ENCODE data around the gene BSG.

Gene BSG

DNA sequence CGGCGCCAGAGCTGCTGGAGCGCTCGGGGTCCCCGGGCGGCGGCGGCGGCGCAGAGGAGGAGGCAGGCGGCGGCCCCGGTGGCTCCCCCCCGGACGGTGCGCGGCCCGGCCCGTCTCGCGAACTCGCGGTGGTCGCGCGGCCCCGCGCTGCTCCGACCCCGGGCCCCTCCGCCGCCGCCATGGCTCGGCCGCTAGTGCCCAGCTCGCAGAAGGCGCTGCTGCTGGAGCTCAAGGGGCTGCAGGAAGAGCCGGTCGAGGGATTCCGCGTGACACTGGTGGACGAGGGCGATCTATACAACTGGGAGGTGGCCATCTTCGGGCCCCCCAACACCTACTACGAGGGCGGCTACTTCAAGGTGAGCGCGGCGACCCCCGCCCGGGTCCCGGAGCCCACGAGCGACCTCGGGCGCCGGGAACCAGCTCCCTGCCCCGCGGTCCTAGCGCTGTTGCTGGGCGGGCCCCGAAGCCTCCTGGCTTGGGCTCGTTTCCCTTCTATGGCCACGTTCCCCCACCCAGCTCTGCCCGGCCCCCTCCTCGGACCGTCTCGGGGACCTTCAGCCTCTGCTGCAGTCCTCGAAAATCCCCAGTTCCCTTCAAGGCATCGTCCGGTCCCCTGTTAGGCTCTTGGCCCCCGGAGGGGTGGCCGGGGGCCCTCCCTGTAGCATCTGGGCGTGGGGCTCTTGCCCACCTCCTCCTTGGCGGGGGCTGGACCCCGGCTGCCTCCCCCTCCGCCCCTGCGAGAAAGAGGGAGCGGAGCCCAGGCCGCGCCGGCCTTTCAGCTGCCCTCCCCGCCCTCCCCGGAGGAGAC lies 40.4 kb upstream of the BSG start, which contains the start of gene CDC34:
Gene CDC34 (plus strand): TSS at position 8 of the 808 bp plus-strand sequence. CDS start 172 bp downstream, at position 180.
- TF ChIP-seq, protein P1, sequence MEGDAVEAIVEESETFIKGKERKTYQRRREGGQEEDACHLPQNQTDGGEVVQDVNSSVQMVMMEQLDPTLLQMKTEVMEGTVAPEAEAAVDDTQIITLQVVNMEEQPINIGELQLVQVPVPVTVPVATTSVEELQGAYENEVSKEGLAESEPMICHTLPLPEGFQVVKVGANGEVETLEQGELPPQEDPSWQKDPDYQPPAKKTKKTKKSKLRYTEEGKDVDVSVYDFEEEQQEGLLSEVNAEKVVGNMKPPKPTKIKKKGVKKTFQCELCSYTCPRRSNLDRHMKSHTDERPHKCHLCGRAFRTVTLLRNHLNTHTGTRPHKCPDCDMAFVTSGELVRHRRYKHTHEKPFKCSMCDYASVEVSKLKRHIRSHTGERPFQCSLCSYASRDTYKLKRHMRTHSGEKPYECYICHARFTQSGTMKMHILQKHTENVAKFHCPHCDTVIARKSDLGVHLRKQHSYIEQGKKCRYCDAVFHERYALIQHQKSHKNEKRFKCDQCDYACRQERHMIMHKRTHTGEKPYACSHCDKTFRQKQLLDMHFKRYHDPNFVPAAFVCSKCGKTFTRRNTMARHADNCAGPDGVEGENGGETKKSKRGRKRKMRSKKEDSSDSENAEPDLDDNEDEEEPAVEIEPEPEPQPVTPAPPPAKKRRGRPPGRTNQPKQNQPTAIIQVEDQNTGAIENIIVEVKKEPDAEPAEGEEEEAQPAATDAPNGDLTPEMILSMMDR (IDR thresholded peaks at IDR 0.05), result no peak

DNA sequence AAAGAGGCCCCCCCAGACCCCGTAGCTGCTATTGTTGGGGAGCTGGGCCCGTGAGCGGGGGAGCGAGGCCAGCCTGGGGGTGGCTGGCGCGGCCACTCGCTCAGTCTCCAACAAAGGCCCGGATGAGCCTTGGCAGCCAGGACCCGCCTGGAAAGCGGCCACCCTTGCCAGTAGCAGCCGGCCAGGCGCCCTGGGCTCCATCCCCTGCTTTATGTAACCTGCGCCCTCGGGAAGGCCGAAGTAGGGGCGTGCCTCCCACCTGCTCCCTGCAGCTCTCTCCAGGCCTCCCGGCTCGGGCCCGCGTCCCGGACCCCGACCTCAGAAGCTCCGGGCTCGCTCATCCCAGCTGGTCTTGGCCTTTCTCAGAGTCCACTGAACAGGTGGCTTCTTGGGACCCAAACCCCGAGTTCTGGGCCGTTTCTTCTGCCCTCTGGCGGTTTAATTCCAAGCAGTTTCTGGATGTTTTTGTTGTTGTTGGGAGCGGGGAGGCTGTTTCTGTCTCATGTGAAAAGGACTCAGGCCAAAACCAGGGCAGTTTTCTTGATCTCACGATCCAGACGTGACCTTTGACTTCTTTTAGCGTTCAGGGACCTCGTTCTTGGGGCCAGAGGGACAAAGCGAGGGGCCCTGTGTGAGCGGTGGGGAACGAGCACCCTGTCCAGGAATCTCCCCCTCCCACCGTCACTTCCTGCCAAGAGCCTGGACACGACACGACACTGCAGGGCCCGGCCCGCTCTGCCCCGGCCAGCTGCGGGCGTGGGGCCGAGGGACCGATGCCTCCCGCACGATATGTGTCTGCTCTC lies 39.6 kb upstream of the BSG start:
- TF ChIP-seq, protein P1 (IDR thresholded peaks at IDR 0.05), result peak; percentile 54; the same call in 1 of the 2 replicates

DNA sequence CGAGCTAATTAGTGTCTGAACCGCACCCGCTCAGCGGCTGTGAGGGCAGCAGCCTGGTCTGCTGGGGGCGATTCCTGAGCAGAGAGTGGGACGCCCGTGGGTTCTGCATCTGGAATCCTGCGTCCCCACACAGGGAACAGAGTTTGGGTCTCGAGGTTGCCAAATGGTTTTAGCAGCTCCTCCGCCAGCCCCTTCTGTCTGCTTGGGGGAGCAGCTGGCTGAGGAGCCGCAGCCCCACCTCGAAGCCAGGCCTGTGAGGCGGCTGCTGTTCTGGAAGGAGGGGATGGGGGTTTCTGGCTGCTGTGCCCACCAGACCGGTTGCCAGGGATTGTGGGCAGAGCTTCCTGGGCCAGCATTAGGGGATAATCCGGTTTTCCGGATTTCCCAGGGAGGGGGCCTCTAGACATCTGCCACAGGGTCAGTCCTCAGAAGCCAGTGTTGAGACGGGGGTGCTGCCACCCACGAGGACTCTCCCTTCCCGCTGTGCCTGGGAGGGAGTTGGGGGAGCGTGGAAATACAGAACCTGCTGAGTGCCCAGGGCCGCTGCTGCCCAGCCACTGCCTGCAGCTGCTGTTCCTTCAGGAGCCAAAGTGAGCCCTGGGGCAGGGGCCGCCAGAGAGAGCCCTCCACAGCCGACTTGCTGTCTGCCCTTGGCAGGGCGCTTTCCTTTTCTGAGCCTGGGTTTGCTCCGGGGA lies 38.9 kb upstream of the BSG start:
- TF ChIP-seq, protein P1 (IDR thresholded peaks at IDR 0.05), result no peak

DNA sequence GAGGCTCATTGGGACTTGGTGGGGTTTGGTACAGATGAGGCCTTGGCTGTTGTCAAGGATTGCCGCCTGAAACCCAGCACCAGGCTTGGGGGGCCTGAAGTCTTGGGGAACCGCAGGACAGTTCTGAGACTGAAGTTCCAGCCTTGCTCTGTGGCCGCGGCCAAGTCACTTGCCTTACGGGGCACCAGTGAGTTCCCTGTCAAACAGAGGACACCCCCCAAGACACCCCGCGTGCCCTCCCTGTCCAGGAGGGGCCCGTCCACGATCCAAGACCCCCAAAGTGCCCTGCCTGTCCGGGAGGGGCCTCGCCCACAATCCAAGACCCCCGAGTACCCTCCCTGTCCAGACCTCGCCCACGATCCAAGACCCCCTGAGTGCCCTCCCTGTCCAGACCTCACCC lies 38.3 kb upstream of the BSG start:
- TF ChIP-seq, protein P1 (IDR thresholded peaks at IDR 0.05), result no peak

DNA sequence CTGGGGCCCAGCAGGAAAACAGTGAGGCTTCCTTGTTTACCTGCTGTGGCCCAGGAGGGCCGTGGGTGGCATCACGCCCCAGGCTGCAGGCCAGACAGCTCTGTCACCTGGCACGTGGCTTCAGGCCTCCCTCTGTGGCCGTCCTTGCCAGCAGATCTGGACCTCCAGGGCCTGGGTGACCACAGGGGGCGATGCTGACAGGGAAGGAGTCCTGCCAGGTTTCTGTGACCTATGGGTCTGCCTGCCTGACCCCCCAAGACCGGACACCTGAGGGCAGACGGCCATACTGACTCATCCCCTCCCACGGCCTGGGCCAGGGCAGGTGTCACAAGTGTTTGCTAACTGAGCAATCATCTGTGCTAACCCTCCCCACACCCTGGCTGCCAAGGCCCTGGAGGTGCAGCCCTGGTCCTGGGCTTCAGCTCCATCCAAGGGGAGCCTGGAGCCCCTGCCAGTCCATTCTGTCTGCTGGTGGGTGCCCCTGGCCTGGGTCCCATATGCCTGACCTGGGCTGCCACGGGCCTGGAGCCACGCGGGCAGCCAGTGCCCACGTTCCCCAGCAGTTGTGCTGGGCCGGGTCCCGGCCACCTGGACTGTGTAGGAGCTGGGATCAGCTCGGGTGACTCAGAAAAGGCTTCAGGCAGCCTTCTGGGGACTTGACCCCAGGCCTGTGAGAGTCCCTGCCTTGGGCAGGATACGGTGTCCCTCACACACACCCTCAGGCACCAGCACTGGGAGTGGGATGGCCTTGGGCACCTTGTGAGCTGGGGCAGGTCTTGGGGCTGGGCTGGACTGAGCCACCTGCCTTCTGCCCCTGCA lies 37.2 kb upstream of the BSG start:
- TF ChIP-seq, protein P1 (IDR thresholded peaks at IDR 0.05), result no peak

DNA sequence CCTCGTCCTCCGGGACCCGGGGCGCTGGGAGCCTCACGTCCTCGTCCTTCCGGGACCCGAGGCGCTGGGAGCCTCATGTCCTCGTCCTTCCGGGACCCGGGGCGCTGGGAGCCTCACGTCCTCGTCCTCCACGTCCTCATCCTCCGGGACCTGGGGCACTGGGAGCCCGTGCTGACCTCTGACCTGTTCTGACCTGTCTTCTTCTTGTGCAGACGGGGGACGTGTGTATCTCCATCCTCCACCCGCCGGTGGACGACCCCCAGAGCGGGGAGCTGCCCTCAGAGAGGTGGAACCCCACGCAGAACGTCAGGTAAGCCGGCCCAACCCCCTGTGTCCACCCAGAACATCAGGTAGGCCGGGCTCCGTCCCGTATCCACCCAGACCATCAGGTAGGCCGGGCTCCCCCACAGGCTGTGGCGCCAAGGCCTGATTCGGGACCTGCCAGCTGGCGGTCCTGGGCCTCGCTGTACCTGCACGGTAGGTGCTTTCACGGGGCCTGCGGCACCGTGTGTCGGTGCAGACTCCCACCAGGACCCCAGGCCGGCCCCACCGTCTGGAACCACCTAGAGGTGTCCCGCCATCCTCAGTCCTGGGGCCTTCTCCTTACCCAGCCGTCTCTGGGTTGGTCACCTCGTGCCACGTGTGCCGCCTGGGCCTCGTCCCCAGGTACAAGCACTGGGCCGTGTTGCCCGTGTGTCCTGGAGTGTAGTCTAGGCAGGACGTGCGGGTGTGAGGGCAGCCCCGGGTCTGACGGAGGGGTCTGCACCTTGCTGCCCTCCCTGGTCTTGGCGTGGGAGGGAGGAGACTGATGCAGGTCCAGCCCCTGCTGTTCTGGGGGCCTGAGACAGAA lies 36.1 kb upstream of the BSG start:
- TF ChIP-seq, protein P1 (IDR thresholded peaks at IDR 0.05), result no peak
